GM23248 (cell line): ENCODE measurements around the gene NEK10.

Experiments
- EZH2 ChIP-seq: fragments of 200-600 bp; sonication (generic); IDR thresholded peaks from 2 replicates; pipeline ENCODE4 v1.6.1; 2018; ENCODE audit warnings: antibody characterized with exemption, mild to moderate bottlenecking; ENCODE audit not compliant: insufficient read depth, poor library complexity, severe bottlenecking
- EZH2phosphoT487 ChIP-seq: fragments of 200-600 bp; sonication (generic); IDR thresholded peaks from 2 replicates; pipeline ENCODE4 v1.6.1; 2018; ENCODE audit warnings: antibody characterized with exemption, moderate library complexity, mild to moderate bottlenecking, low read depth; ENCODE audit not compliant: insufficient read depth

GRCh38 chr3:27281671-27282150 is 87.5 kb downstream of the NEK10 start:
- no peak for TF ChIP-seq EZH2
- TF ChIP-seq EZH2phosphoT487: no peak
